HG03469 (cell line): ENCODE results near the gene SEC16B.

ENCODE experiments used
- ATAC-seq: cut with Tn5 transposase; IDR thresholded peaks from one replicate; pipeline ENCODE4 v1.9.1; 2021; ENCODE audit warnings: mild to moderate bottlenecking, moderate library complexity, moderate number of reproducible peaks; ENCODE audit not compliant: unreplicated experiment

SEC16B gene

DNA sequence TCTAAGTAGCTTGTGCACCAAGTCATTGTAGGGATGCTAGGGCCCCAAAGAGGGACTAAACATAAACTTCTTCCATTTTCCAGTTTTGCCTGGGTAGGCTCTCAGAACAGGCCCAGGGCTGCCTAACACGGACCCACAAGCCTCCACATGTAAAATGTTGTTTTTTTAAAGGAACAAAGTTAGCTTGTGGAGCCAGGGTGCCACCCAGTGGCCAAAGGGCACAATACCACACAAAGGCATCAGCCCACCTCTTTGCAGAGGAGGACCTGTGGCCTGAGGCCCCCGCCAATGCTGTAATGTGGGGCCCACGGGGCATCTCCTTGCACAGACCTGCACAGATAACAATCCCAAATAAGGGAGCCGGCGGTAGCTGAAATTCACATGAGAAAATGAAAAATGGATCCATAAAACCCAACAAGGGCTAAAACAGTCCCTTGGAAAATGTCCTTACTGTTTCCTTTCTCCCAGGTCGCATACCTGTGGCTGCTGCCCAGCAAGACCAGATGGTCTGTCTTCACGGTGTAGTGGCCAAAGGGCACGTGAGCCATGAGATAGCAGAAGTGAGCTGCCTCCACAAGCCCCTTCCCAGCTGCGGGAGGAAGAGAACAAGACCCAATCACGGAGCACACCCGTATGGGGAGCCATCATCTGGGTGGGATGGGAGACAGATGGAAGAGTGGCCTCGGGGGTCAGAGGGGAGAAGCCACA lies 23.8 kb downstream of the SEC16B start:
- ATAC-seq, result peak; percentile 66

DNA sequence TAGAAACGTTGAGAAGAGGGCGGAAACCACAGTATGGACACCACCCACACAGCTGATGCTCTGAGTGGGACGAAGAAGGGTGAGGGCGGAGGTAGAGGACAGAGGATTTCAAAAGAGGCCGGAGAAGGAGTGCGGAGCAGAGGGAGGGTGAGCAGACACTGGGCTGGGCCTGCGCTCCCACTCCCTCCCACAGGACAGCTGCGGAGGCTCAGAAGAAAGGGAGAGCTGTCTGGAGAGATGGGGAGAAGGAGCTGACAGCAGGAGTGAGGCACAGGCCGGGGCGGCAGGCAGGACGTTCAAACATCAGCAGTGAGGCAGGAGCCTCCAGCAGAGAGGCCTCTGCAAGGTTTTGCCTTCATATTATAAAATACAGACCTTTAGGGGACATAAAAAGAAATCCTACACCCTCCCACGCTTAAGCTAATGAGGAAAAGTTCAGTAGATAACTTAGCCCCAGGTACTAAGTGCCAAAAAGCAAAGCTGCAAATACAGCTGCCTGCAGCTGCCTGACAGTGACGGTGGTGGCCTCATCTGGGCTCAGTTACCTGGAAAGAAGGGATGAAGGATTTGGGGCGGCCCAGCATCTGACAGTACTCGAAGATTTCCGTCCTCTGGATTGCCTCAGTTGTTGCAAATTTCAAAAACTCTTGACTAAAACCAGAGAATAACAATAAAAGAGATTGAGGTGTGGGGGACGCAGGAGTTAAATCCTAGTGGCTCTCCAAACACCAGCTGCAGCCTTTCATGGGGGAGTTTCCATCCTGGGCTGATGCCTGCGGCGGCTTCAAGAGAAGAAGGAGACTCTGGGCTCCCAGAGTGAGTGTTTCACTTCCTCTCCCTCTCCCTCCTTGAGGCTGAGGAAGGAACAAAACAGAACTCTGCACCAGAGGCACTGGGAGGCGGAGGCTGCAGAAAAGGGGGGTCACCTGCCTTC lies 25.6 kb downstream of the SEC16B start:
- ATAC-seq, result no peak

- no peak for ATAC-seq
Observed at GRCh38 chr1:177941976-177942375, 27.9 kb downstream of the SEC16B start.

DNA sequence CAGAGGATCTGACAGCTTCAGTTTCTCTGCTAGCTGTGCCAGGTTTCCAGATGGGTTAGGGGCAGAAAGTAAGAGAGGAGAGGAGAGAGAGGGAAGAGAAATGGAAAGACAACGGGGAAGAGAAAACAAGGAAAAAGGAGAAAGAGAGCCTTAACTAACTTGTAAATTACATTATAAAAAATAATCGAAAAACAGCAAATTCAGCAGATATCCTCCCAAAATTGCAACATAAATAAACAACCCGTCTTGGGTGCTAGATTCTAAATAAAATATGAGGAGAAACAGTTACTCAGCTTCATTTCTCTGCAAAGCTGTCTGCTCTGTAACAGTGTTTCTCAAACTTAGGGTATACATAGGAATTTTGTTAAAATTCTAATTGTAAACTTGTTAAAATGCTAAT lies 29.2 kb downstream of the SEC16B start:
- no peak for ATAC-seq

- ATAC-seq, result no peak
Observed at GRCh38 chr1:177937931-177938330, 31.9 kb downstream of the SEC16B start.

GRCh38 chr1:177937174-177937770 lies 32.6 kb downstream of the SEC16B start:
- no peak for ATAC-seq

DNA sequence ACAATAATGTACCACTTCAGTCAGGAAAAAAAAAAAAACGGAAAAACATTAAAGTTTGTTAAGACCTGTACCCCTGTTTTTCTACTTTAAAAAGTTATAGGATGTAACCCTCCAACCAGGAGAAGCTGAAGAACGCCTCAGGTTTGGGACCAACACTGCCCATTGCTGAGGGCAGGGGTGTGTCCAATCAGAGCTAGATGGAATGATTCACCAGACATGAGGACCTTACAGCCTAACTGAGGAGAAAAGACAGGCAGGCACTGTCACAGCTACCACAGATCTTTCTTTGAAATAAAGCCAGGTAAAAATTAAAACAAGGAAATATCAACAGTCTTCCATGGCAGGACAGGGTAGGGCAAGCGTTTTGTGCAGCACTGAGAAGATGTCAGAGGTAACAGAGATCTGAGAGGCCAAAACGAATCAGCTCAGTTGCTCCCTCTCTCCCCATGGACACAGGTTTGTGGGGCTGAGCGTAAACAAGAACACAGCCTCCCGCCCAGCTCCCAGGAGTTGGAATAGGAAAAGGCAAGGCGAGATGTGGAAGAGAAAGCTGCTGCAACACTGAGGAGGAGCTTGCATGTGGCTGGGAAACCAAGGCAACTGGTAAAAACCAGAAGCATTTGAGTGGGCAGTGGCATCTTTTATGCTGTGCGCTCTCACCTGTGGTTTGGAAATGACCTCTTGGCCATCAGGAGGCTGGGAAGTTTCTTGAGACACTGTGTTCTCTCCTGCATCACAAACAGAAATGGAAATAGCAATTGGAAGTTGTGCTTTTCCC lies 34.0 kb downstream of the SEC16B start:
- ATAC-seq, result no peak

GRCh38 chr1:177934927-177935326 lies 34.9 kb downstream of the SEC16B start:
- ATAC-seq, result no peak

- ATAC-seq, result no peak
Observed at GRCh38 chr1:177934461-177934860, 35.4 kb downstream of the SEC16B start.

- no peak for ATAC-seq
Observed at GRCh38 chr1:177933881-177934280, 36.0 kb downstream of the SEC16B start.

DNA sequence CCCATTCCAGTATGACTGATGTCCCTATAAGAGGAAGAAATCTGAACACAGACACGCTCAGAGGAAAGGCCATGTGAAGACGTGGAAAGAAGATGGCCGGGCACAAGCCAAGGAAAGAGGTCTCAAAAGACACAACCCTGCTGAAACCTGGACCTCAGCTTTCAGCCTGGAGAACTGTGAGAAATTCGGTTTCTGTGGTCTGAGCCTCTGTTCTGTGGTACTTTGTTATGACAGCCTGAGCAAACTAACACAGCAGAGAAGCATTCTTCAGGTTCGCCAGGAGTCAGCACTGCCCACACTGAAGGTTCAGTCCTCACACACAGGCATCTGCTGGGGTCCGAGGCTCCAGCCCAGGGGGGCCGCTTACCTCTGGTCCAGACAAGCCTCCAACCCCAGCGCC lies 37.7 kb downstream of the SEC16B start:
- ATAC-seq, result no peak

- no peak for ATAC-seq
Observed at GRCh38 chr1:177928952-177929351, 40.9 kb downstream of the SEC16B start.

GRCh38 chr1:177928194-177928593 lies 41.7 kb downstream of the SEC16B start:
- ATAC-seq, result no peak

DNA sequence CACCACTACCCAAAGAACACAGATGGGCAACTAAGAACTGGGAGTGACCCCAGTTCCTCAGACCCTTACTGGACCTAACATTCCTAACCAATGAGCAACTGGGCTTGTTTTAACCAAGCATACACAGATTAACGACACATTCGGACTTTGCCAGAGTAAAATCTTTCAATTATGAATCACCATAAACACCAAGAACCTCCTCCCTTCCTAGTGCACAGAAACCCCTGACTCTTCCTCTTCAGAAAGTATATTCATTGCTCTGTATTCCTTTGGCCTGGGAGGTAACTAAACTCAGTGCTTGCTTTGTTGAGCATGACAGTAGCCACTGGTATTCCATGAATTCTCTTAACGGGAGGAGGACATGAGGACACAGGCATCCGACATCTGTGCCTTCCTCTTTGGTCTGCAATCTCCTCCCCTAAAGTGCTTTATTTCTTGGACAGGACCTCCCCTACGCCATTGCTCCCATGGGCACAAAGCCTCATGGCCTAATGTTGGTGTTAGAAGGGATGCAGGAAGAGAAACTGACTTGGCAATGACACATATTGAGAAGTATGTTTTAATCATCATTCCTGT lies 42.7 kb downstream of the SEC16B start:
- no peak for ATAC-seq

DNA sequence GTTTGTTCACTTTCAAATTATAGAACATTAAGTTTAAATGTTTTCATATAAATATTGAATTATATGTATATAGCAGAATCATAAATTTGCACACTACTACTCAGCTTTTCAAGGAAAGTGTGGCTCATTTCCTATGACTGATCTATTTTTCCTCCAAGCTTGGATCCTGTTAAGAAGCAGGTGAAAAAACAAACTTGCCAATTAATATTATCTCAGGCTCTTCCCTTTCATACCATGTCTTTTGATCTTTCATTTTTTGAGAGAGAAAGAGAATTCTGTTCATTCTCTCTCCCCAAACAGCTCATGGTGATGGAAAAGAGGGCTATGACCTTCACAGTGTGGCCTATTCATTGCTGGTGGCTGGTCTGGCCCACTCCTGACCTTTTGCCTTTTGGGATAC lies 43.7 kb downstream of the SEC16B start:
- no peak for ATAC-seq

- no peak for ATAC-seq
Observed at GRCh38 chr1:177925006-177925405, 44.9 kb downstream of the SEC16B start.

- ATAC-seq, result no peak
Observed at GRCh38 chr1:177923441-177923840, 46.4 kb downstream of the SEC16B start.

DNA sequence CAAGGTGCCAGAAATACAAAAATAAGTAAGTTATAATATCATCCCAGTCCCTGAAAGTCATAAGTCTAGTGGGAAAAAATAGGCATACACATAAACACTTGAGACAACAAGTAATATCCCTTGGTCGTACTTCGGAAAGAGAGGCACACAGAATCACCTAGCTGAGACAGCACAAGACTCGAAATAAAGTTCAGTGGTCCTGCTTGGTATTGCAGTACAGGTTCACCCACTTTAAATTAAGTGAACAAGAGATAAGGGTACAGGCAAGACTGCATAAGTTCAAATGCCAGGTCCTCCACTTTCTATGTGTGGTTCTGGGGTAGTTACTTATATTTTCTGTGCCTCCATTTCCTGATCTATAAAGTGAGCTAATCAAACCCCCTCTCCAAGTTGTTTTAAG lies 47.6 kb downstream of the SEC16B start:
- ATAC-seq, result no peak

DNA sequence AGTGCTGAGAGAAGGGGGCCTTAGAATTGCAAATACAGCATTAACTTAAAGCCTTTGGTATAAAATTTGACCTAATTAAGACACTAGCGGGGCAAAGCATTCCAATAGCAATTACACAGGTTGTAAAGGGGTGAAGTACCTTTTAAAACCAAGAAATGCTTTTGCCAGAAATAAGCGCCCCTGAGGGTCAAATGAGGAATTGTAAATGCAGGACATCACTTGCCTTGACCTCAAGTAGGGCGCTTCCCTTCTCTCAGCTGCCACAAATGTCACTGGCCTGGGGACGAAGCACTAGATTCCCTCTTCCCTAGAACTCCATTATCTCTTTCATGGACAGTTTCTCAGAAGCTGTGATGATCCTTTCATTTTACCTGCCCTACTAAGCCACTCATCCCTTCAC lies 48.3 kb downstream of the SEC16B start:
- ATAC-seq, result no peak

DNA sequence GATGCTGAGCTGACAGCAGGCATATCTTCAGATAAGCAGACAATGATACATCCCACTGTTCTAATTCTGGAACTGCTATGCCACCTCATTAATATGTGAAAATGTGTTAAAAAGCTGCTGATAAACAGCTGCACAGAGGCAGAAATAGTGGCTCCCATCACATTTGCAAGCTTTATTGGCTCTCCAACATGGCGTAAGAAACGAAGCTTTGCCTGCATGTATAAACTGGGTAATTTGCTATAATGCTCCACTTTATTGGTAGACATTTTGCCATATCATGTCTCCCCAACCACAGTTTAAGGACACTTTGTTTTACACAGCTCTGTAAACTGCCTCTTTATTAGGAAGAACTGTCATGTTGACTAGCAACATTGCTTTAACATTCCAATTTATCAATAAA lies 49.8 kb downstream of the SEC16B start:
- ATAC-seq, result no peak

DNA sequence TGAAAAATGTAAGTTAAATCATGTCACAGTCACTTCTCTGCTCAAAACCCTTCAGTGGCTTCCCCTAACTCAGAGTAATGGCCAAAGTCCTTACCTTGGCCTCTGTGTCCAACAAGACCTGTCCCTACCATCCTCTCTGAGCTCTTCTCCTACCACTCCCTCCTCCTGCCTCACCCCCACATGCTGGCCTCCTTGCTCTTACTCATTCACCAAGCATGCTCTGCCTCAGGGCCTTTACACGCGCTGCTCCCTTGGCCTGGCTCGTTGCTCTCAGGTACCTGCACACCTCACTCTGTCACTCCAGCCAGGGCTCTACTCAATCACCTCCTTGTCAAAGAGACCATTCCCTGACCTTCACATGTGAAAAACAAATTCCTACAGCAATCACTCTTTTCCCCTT lies 54.2 kb downstream of the SEC16B start:
- ATAC-seq, result no peak
